ENCODE results near the gene TMEM200A. TPM values are rescaled to one million over a fixed set of nuclear protein-coding genes. Genes with fewer than 3 reads are reported as not detected.

The TMEM200A gene
- total RNA-seq, 1 experiment from 2014 or later: not detected

- Mint-ChIP-seq H3K27ac (ENCODE audit: unreplicated experiment) (no peak overlapping the region), H3K27me3 (ENCODE audit: unreplicated experiment) (peaks cover 63% of the 10 kb centered on the region), H3K4me1 (ENCODE audit: low read depth, unreplicated experiment) (no peaks in the 10 kb centered on the region), H3K36me3 (ENCODE audit: insufficient read depth, unreplicated experiment) (no peaks in the 10 kb centered on the region), H3K4me3 (ENCODE audit: low read depth, unreplicated experiment) (no peak overlapping the region), H3K9me3 (ENCODE audit: low read depth, unreplicated experiment) (no peaks in the 10 kb centered on the region)
- DNase-seq: no peak
- CTCF ChIA-PET: no interaction called here
- TF ChIP-seq, protein P1, sequence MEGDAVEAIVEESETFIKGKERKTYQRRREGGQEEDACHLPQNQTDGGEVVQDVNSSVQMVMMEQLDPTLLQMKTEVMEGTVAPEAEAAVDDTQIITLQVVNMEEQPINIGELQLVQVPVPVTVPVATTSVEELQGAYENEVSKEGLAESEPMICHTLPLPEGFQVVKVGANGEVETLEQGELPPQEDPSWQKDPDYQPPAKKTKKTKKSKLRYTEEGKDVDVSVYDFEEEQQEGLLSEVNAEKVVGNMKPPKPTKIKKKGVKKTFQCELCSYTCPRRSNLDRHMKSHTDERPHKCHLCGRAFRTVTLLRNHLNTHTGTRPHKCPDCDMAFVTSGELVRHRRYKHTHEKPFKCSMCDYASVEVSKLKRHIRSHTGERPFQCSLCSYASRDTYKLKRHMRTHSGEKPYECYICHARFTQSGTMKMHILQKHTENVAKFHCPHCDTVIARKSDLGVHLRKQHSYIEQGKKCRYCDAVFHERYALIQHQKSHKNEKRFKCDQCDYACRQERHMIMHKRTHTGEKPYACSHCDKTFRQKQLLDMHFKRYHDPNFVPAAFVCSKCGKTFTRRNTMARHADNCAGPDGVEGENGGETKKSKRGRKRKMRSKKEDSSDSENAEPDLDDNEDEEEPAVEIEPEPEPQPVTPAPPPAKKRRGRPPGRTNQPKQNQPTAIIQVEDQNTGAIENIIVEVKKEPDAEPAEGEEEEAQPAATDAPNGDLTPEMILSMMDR (IDR thresholded peaks at IDR 0.05; ENCODE audit: unreplicated experiment): no peak
- intact Hi-C loops (cut with micrococcal nuclease; ENCODE audit: unreplicated experiment): no loop called here
- BruUV-seq (replicated peaks): no TSS peak
Measured at GRCh38 chr6:130411481-130411880, 45.7 kb downstream of the TMEM200A start.

GRCh38 chr6:130412556-130413290, 46.9 kb downstream of the TMEM200A start:
- H3K27me3 Mint-ChIP-seq (ENCODE audit: unreplicated experiment): peaks cover 63% of the 10 kb centered on the region
- no peaks in the 10 kb centered on the region for H3K9me3 Mint-ChIP-seq (ENCODE audit: low read depth, unreplicated experiment)
- H3K27ac Mint-ChIP-seq (ENCODE audit: unreplicated experiment): no peak overlapping the region
- TF ChIP-seq, protein P1 (IDR thresholded peaks at IDR 0.05; ENCODE audit: unreplicated experiment): no peak
- no peaks in the 10 kb centered on the region for H3K36me3 Mint-ChIP-seq (ENCODE audit: insufficient read depth, unreplicated experiment)
- CTCF ChIA-PET: no interaction called here
- no peak for DNase-seq
- intact Hi-C loops (cut with micrococcal nuclease; ENCODE audit: unreplicated experiment): no loop called here
- no TSS peak for BruUV-seq (replicated peaks)
- no peak overlapping the region for H3K4me3 Mint-ChIP-seq (ENCODE audit: low read depth, unreplicated experiment)
- no peaks in the 10 kb centered on the region for H3K4me1 Mint-ChIP-seq (ENCODE audit: low read depth, unreplicated experiment)

GRCh38 chr6:130417951-130418350, 52.1 kb downstream of the TMEM200A start:
- BruUV-seq (replicated peaks): no TSS peak
- Mint-ChIP-seq H3K27ac (ENCODE audit: unreplicated experiment) (no peak overlapping the region), H3K4me3 (ENCODE audit: low read depth, unreplicated experiment) (no peak overlapping the region), H3K27me3 (ENCODE audit: unreplicated experiment) (peaks cover 45% of the 10 kb centered on the region), H3K36me3 (ENCODE audit: insufficient read depth, unreplicated experiment) (no peaks in the 10 kb centered on the region), H3K9me3 (ENCODE audit: low read depth, unreplicated experiment) (no peaks in the 10 kb centered on the region), H3K4me1 (ENCODE audit: low read depth, unreplicated experiment) (no peaks in the 10 kb centered on the region)
- CTCF ChIA-PET: no interaction called here
- no peak for DNase-seq
- intact Hi-C loops (cut with micrococcal nuclease; ENCODE audit: unreplicated experiment): no loop called here
- TF ChIP-seq, protein P1 (IDR thresholded peaks at IDR 0.05; ENCODE audit: unreplicated experiment): no peak

GRCh38 chr6:130420911-130421310, 55.1 kb downstream of the TMEM200A start:
- no TSS peak for BruUV-seq (replicated peaks)
- no peak overlapping the region for H3K4me3 Mint-ChIP-seq (ENCODE audit: low read depth, unreplicated experiment)
- no peaks in the 10 kb centered on the region for H3K9me3 Mint-ChIP-seq (ENCODE audit: low read depth, unreplicated experiment)
- no peaks in the 10 kb centered on the region for H3K36me3 Mint-ChIP-seq (ENCODE audit: insufficient read depth, unreplicated experiment)
- no peak overlapping the region for H3K27ac Mint-ChIP-seq (ENCODE audit: unreplicated experiment)
- H3K4me1 Mint-ChIP-seq (ENCODE audit: low read depth, unreplicated experiment): no peaks in the 10 kb centered on the region
- H3K27me3 Mint-ChIP-seq (ENCODE audit: unreplicated experiment): peaks cover 34% of the 10 kb centered on the region
- intact Hi-C loops (cut with micrococcal nuclease; ENCODE audit: unreplicated experiment): no loop called here
- DNase-seq: no peak
- CTCF ChIA-PET: no interaction called here
- TF ChIP-seq, protein P1 (IDR thresholded peaks at IDR 0.05; ENCODE audit: unreplicated experiment): no peak

All from Calu3 (cell line).